Esophagus squamous epithelium (tissue), 5 donors: ENCODE measurements around the gene PRKCA. TPM values are rescaled to one million over a fixed set of nuclear protein-coding genes. Genes with fewer than 3 reads are reported as not detected.

Experiments
- DNase-seq: peaks from one replicate; lab custom pipeline; 2025; lab: John Stamatoyannopoulos, UW
- H3K27ac ChIP-seq, 4 donors: fragments of 200-600 bp; sonication (generic); one replicate each; pipeline ENCODE4 v1.5.1; 2016 to 2019; ENCODE audit warnings: mild to moderate bottlenecking in 1 of 4
- H3K27me3 ChIP-seq, 4 donors: fragments of 200-600 bp; sonication (generic); 1 replicate in 3 of 4; 2 replicates in 1 of 4; pipeline versions ENCODE4 v1.5.1 to v1.6.0; 2017 to 2021; ENCODE audit warnings: antibody characterized with exemption in 1 of 4
- H3K36me3 ChIP-seq, 3 donors: fragments of 200-600 bp; sonication (generic); one replicate each; pipeline ENCODE4 v1.5.1; 2016 to 2019
- H3K4me1 ChIP-seq, 3 donors: fragments of 200-600 bp; sonication (generic); one replicate each; pipeline ENCODE4 v1.5.1; 2017 to 2019
- H3K4me3 ChIP-seq, 4 donors: fragments of 200-600 bp; sonication (generic); 1 replicate in 3 of 4; 2 replicates in 1 of 4; pipeline ENCODE4 v1.5.1; 2016 to 2019; ENCODE audit warnings: mild to moderate bottlenecking in 2 of 4, moderate library complexity in 1 of 4
- H3K9me3 ChIP-seq, 3 donors: fragments of 200-600 bp; sonication (generic); one replicate each; pipeline ENCODE4 v1.5.1; 2016 to 2019
- POLR2A ChIP-seq, 4 donors: fragments of 450-650 bp; IDR thresholded peaks; one replicate each; pipeline ENCODE4 v1.6.1; 2017; ENCODE audit warnings: antibody characterized with exemption in 4 of 4, mild to moderate bottlenecking in 4 of 4, moderate library complexity in 3 of 4
- WGBS, 2 donors: methylation state at CpG; one replicate each; pipeline ENCODE4 v1.1.5; 2018; 5-methylcytosine and 5-hydroxymethylcytosine counted together
- intact Hi-C: fragments of 100-400 bp; cut with DNase I; formaldehyde crosslinking; loops from one replicate; pipeline ENCODE4 v1.15.0; 2022
- total RNA-seq, 4 donors: library from RNA; depleted of rRNA; stranded (reverse); fragments of >200 nt; gene quantifications; one replicate each; pipeline ENCODE4 v1.1.0, GENCODE V29; 2016
- TF ChIP-seq, protein P1 (sequence below), 6 experiments: fragments of 450-650 bp in 4 of 6; fragments of 200-600 bp in 2 of 6; sonication (generic) in 2 of 6; IDR thresholded peaks; one replicate each; pipeline ENCODE4 v1.5.1; 2016 to 2019; ENCODE audit warnings: antibody characterized with exemption in 6 of 6, mild to moderate bottlenecking in 4 of 6, moderate library complexity in 4 of 6
- donor health status: DM: yes; HTN: yes; CAD: no.

The PRKCA gene
- total RNA-seq, 4 donors from 2014 or later = 2.4 to 9.2 (median 4.2) TPM

DNA sequence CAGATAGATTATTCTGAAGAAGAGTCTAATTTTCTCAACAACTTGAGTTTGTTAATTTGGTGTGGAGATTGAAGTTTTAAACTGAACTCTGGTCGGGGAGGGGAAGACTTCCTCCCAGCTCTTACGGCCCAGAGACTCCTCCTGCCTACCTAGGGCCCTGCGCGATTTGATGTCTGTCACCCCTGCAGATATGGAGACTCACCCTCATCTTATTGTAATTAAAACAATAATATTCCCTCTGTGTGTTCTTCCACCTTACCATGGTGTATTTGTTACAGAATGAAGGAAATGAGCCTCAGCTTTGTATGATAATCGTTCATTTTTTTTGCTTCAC, 348.1 kb downstream of the PRKCA start:
- 51 to 87% methylated on average over 5 of the region's 5 CpGs for WGBS, 2 donors
- intact Hi-C loops = no loop called here
- H3K4me1 ChIP-seq = peaks cover 0 to 29% (median 14%) of the 10 kb centered on the region in 3 donors
- H3K9me3 ChIP-seq = no peaks in the 10 kb centered on the region
- no peaks in the 10 kb centered on the region for H3K27me3 ChIP-seq
- H3K27ac ChIP-seq = no peak overlapping the region
- no peak for TF ChIP-seq POLR2A (IDR thresholded peaks at IDR 0.05)
- TF ChIP-seq, protein P1, sequence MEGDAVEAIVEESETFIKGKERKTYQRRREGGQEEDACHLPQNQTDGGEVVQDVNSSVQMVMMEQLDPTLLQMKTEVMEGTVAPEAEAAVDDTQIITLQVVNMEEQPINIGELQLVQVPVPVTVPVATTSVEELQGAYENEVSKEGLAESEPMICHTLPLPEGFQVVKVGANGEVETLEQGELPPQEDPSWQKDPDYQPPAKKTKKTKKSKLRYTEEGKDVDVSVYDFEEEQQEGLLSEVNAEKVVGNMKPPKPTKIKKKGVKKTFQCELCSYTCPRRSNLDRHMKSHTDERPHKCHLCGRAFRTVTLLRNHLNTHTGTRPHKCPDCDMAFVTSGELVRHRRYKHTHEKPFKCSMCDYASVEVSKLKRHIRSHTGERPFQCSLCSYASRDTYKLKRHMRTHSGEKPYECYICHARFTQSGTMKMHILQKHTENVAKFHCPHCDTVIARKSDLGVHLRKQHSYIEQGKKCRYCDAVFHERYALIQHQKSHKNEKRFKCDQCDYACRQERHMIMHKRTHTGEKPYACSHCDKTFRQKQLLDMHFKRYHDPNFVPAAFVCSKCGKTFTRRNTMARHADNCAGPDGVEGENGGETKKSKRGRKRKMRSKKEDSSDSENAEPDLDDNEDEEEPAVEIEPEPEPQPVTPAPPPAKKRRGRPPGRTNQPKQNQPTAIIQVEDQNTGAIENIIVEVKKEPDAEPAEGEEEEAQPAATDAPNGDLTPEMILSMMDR (IDR thresholded peaks at IDR 0.05) = no peak
- no peak for DNase-seq
- H3K36me3 ChIP-seq = peaks cover 0 to 8% (median 0%) of the 10 kb centered on the region in 3 donors
- no peak overlapping the region for H3K4me3 ChIP-seq

DNA sequence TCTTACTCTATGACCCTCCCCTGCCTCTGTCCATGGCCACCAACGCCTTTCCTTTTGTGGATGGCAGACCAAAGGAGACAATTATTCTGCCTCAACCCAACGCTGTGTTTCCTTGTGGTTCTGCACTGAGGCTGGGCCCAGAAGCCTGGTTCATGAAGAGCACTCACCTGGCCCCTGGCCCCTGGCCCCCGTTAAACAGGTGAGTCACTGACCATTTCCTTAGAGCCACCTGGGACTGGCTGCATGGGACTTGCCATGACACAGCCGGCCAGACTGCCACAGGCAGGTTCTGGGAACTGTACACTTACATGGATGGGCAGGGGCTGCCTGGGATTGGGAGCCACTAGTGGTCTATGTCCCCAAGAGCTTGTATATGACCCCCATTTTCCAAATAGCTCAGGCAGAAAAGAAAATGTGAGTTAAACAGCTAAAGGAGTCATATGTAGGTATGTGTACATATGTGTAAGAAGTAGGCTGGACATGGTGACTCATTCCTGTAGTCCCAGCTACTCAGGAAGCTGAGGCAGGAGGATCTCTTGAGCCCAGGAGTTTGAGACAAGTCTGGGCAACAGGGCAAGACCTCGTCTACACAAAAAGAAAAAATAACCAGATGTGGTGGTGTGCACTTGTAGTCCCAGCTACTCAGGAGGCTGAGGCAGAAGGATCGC, 350.6 kb downstream of the PRKCA start:
- peak overlapping the region in 1 of 4 donors; percentile 19 for H3K27ac ChIP-seq

GRCh38 chr17:66654106-66654740, 351.8 kb downstream of the PRKCA start:
- H3K9me3 ChIP-seq = no peaks in the 10 kb centered on the region
- intact Hi-C loops = no loop called here
- 69% methylated on average over 5 to 8 of the region's 9 CpGs for WGBS, 2 donors
- no peaks in the 10 kb centered on the region for H3K36me3 ChIP-seq
- H3K4me3 ChIP-seq = no peak overlapping the region
- TF ChIP-seq POLR2A (IDR thresholded peaks at IDR 0.05) = no peak
- TF ChIP-seq, protein P1 (IDR thresholded peaks at IDR 0.05) = no peak
- peak overlapping the region in 3 of 4 donors; percentile 21 to 40 (median 22) for H3K27ac ChIP-seq
- no peak for DNase-seq
- no peaks in the 10 kb centered on the region for H3K27me3 ChIP-seq
- peaks cover 0 to 37% (median 14%) of the 10 kb centered on the region in 3 donors for H3K4me1 ChIP-seq

More for the DNA sequence above, 350.6 kb downstream of the PRKCA start:
- intact Hi-C loops = no loop called here
- Histone ChIP-seq H3K4me1 (peaks cover 0 to 37% (median 14%) of the 10 kb centered on the region in 3 donors), H3K9me3 (no peaks in the 10 kb centered on the region), H3K27me3 (no peaks in the 10 kb centered on the region), H3K4me3 (no peak overlapping the region), H3K36me3 (no peaks in the 10 kb centered on the region)
- WGBS, 2 donors = 65 to 89% methylated on average over 4 to 6 of the region's 6 CpGs
- no peak for TF ChIP-seq POLR2A (IDR thresholded peaks at IDR 0.05)
- TF ChIP-seq, protein P1 (IDR thresholded peaks at IDR 0.05) = no peak
- no peak for DNase-seq

GRCh38 chr17:66654764-66655163, 352.4 kb downstream of the PRKCA start:
- 36 to 42% methylated on average over 7 of the region's 7 CpGs for WGBS, 2 donors
- Histone ChIP-seq H3K9me3 (no peaks in the 10 kb centered on the region), H3K4me1 (peaks cover 0 to 37% (median 14%) of the 10 kb centered on the region in 3 donors), H3K27ac (peak overlapping the region in 3 of 4 donors; percentile 21 to 40 (median 22)), H3K4me3 (no peak overlapping the region), H3K27me3 (no peaks in the 10 kb centered on the region), H3K36me3 (no peaks in the 10 kb centered on the region)
- no peak for DNase-seq
- TF ChIP-seq, protein P1 (IDR thresholded peaks at IDR 0.05) = no peak
- no peak for TF ChIP-seq POLR2A (IDR thresholded peaks at IDR 0.05)
- intact Hi-C loops = no loop called here

- no peaks in the 10 kb centered on the region for H3K27me3 ChIP-seq
- H3K4me1 ChIP-seq = peaks cover 0 to 37% (median 14%) of the 10 kb centered on the region in 3 donors
- H3K4me3 ChIP-seq = no peak overlapping the region
- DNase-seq = no peak
- intact Hi-C loops = no loop called here
- TF ChIP-seq, protein P1 (IDR thresholded peaks at IDR 0.05) = no peak
- no peak for TF ChIP-seq POLR2A (IDR thresholded peaks at IDR 0.05)
- H3K27ac ChIP-seq = peak overlapping the region in 2 of 4 donors; percentile 12 to 40
- no peaks in the 10 kb centered on the region for H3K36me3 ChIP-seq
- H3K9me3 ChIP-seq = no peaks in the 10 kb centered on the region
- 48 to 49% methylated on average over 2 of the region's 2 CpGs for WGBS, 2 donors
These were observed 353.0 kb downstream of the PRKCA start for GRCh38 chr17:66655461-66655860.
